ENCODE measurements around the gene ANKFY1.

ANKFY1 gene

GRCh38 chr17:4170639-4171280 lies 93.0 kb downstream of the ANKFY1 start (continued):
- TF ChIP-seq, protein P1, sequence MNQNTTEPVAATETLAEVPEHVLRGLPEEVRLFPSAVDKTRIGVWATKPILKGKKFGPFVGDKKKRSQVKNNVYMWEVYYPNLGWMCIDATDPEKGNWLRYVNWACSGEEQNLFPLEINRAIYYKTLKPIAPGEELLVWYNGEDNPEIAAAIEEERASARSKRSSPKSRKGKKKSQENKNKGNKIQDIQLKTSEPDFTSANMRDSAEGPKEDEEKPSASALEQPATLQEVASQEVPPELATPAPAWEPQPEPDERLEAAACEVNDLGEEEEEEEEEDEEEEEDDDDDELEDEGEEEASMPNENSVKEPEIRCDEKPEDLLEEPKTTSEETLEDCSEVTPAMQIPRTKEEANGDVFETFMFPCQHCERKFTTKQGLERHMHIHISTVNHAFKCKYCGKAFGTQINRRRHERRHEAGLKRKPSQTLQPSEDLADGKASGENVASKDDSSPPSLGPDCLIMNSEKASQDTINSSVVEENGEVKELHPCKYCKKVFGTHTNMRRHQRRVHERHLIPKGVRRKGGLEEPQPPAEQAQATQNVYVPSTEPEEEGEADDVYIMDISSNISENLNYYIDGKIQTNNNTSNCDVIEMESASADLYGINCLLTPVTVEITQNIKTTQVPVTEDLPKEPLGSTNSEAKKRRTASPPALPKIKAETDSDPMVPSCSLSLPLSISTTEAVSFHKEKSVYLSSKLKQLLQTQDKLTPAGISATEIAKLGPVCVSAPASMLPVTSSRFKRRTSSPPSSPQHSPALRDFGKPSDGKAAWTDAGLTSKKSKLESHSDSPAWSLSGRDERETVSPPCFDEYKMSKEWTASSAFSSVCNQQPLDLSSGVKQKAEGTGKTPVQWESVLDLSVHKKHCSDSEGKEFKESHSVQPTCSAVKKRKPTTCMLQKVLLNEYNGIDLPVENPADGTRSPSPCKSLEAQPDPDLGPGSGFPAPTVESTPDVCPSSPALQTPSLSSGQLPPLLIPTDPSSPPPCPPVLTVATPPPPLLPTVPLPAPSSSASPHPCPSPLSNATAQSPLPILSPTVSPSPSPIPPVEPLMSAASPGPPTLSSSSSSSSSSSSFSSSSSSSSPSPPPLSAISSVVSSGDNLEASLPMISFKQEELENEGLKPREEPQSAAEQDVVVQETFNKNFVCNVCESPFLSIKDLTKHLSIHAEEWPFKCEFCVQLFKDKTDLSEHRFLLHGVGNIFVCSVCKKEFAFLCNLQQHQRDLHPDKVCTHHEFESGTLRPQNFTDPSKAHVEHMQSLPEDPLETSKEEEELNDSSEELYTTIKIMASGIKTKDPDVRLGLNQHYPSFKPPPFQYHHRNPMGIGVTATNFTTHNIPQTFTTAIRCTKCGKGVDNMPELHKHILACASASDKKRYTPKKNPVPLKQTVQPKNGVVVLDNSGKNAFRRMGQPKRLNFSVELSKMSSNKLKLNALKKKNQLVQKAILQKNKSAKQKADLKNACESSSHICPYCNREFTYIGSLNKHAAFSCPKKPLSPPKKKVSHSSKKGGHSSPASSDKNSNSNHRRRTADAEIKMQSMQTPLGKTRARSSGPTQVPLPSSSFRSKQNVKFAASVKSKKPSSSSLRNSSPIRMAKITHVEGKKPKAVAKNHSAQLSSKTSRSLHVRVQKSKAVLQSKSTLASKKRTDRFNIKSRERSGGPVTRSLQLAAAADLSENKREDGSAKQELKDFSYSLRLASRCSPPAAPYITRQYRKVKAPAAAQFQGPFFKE (tag by site-specific recombination; IDR thresholded peaks at IDR 0.05; ENCODE audit: borderline replicate concordance): no peak
- TF ChIP-seq ZNF24 (tag by site-specific recombination; IDR thresholded peaks at IDR 0.05) (no peak), ZNF112 (tag by site-specific recombination; IDR thresholded peaks at IDR 0.05) (no peak), ZNF777 (tag by site-specific recombination; IDR thresholded peaks at IDR 0.05; ENCODE audit: borderline replicate concordance) (no peak), ZNF341 (tag by site-specific recombination; IDR thresholded peaks at IDR 0.05; ENCODE audit: low read depth) (no peak), ZBTB48 (tag by site-specific recombination; IDR thresholded peaks at IDR 0.05) (no peak), ZNF433 (tag by site-specific recombination; IDR thresholded peaks at IDR 0.05; ENCODE audit: low read depth) (no peak), ZFP69B (tag by site-specific recombination; IDR thresholded peaks at IDR 0.05) (no peak)
- TF ChIP-seq, protein P2, sequence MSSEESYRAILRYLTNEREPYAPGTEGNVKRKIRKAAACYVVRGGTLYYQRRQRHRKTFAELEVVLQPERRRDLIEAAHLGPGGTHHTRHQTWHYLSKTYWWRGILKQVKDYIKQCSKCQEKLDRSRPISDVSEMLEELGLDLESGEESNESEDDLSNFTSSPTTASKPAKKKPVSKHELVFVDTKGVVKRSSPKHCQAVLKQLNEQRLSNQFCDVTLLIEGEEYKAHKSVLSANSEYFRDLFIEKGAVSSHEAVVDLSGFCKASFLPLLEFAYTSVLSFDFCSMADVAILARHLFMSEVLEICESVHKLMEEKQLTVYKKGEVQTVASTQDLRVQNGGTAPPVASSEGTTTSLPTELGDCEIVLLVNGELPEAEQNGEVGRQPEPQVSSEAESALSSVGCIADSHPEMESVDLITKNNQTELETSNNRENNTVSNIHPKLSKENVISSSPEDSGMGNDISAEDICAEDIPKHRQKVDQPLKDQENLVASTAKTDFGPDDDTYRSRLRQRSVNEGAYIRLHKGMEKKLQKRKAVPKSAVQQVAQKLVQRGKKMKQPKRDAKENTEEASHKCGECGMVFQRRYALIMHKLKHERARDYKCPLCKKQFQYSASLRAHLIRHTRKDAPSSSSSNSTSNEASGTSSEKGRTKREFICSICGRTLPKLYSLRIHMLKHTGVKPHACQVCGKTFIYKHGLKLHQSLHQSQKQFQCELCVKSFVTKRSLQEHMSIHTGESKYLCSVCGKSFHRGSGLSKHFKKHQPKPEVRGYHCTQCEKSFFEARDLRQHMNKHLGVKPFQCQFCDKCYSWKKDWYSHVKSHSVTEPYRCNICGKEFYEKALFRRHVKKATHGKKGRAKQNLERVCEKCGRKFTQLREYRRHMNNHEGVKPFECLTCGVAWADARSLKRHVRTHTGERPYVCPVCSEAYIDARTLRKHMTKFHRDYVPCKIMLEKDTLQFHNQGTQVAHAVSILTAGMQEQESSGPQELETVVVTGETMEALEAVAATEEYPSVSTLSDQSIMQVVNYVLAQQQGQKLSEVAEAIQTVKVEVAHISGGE (tag by site-specific recombination; conservative IDR thresholded peaks at IDR 0.05; ENCODE audit: low read depth): no peak
- TF ChIP-seq, protein P3, sequence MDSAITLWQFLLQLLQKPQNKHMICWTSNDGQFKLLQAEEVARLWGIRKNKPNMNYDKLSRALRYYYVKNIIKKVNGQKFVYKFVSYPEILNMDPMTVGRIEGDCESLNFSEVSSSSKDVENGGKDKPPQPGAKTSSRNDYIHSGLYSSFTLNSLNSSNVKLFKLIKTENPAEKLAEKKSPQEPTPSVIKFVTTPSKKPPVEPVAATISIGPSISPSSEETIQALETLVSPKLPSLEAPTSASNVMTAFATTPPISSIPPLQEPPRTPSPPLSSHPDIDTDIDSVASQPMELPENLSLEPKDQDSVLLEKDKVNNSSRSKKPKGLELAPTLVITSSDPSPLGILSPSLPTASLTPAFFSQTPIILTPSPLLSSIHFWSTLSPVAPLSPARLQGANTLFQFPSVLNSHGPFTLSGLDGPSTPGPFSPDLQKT (IDR thresholded peaks at IDR 0.05; ENCODE audit: borderline replicate concordance, low read depth, low read length): no peak

GRCh38 chr17:4167786-4168185 lies 96.0 kb downstream of the ANKFY1 start:
- H3K36me3 ChIP-seq (ENCODE audit: control insufficient read depth in 2 of 2, insufficient read depth in 1 of 2, low read length in 2 of 2): peaks cover 33 to 90% of the 10 kb centered on the region in 2 experiments
- POLR2A ChIA-PET: interaction anchor here (0.6 to 1.1 kb wide), 2 partner anchors 24 to 666 kb away, joined by 3 to 6 read pairs; no protein-coding TSS in a partner anchor
- CTCF ChIA-PET: interaction anchor here (0.8 kb wide), 1 partner anchor 32 kb away, joined by 7 read pairs; no protein-coding TSS in a partner anchor

DNA sequence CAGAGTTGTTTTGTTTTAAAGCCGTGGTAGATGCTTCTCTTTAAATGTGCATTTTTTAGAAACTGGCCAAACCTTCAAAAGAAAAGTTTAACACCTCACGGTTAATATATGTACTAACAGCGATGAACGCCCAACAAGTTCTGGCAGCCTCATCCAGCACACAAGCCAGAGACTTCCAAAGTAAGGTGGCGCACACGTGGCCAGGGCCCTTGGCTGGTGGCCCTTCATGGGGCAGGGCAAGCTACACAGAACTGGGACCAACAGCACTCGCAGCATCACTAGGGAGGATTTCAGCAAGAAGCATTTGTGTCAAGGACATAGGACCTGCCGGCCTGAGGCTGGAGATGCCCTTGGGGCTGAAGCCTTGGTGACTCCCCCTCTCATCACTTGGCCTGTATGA lies 97.4 kb downstream of the ANKFY1 start:
- ChIA-PET POLR2A (interaction anchor here (1.7 kb wide), 1 partner anchor 23 kb away, joined by 6 read pairs; the partner anchor contains the start of gene CYB5D2), CTCF (interaction anchor here (0.6 to 1.3 kb wide), 4 partner anchors 12 to 429 kb away, joined by 3 to 4 read pairs (median 4); no protein-coding TSS in a partner anchor)
- Histone ChIP-seq H3K9me3 (ENCODE audit: control insufficient read depth, insufficient read depth, low read depth, low read length) (no peaks in the 10 kb centered on the region), H3K4me1 (ENCODE audit: control insufficient read depth, insufficient read depth, low read length) (peaks cover 10% of the 10 kb centered on the region), H3K36me3 (ENCODE audit: control insufficient read depth in 2 of 2, insufficient read depth in 1 of 2, low read length in 2 of 2) (peaks cover 22 to 77% of the 10 kb centered on the region in 2 experiments), H3K27ac (ENCODE audit: extremely low read depth, low read depth, low read length) (no peak overlapping the region), H3K4me3 (ENCODE audit: low read depth, low read length) (no peak overlapping the region)
- TF ChIP-seq PRDM4 (tag by site-specific recombination; IDR thresholded peaks at IDR 0.05): no peak
- TF ChIP-seq ZNF548 (tag by site-specific recombination; IDR thresholded peaks at IDR 0.05): no peak
- TF ChIP-seq ZNF660 (tag by site-specific recombination; IDR thresholded peaks at IDR 0.05): no peak
- no peak for TF ChIP-seq ZNF792 (tag by site-specific recombination; IDR thresholded peaks at IDR 0.05)
- no peak for TF ChIP-seq EGR2 (tag by site-specific recombination; IDR thresholded peaks at IDR 0.05; ENCODE audit: low read depth)
- no peak for TF ChIP-seq KLF10 (tag by site-specific recombination; IDR thresholded peaks at IDR 0.05)

More at GRCh38 chr17:4167786-4168185, 96.0 kb downstream of the ANKFY1 start:
- no peaks in the 10 kb centered on the region for H3K9me3 ChIP-seq (ENCODE audit: control insufficient read depth, insufficient read depth, low read depth, low read length)
- no peak overlapping the region for H3K27ac ChIP-seq (ENCODE audit: extremely low read depth, low read depth, low read length)
- H3K4me1 ChIP-seq (ENCODE audit: control insufficient read depth, insufficient read depth, low read length): no peaks in the 10 kb centered on the region; the same call in 1 of the 2 replicates
- H3K4me3 ChIP-seq (ENCODE audit: low read depth, low read length): no peak overlapping the region
- no peak for TF ChIP-seq ZNF214 (tag by site-specific recombination; IDR thresholded peaks at IDR 0.05; ENCODE audit: borderline replicate concordance)

Data from HEK293 (cell line).